K562 (cell line): ENCODE measurements around the gene NDUFS8. TPM values are rescaled to one million over a fixed set of nuclear protein-coding genes. Genes with fewer than 3 reads are reported as not detected.

Source experiments
- CHD4 ChIP-seq: fragments of 200-600 bp; sonication (generic); IDR thresholded peaks from 3 replicates; pipeline ENCODE4 v1.6.1; 2012; ENCODE audit warnings: low read depth, mild to moderate bottlenecking, mixed read lengths, low read length, inconsistent platforms; ENCODE audit not compliant: insufficient read depth, insufficient replicate concordance, poor library complexity, severe bottlenecking
- ETV6 ChIP-seq, 3 experiments: fragments of 150-350 bp in 1 of 3; sonication (generic) in 1 of 3; formaldehyde crosslinking in 1 of 3; IDR thresholded peaks; 2 replicates each; pipeline versions ENCODE4 v1.6.1 to v1.8.0; 2014 to 2022; ENCODE audit warnings: borderline replicate concordance in 2 of 3, low read depth in 2 of 3, antibody characterized with exemption in 1 of 3, low read length in 1 of 3, mild to moderate bottlenecking in 1 of 3, missing genetic modification reagents in 1 of 3
- FOXA1 ChIP-seq: fragments of 450-650 bp; IDR thresholded peaks from 2 replicates; pipeline ENCODE4 v1.6.1; 2016; ENCODE audit warnings: mild to moderate bottlenecking, borderline replicate concordance
- HDAC6 ChIP-seq: IDR thresholded peaks from 2 replicates; pipeline ENCODE4 v1.6.1; 2012; ENCODE audit warnings: low read depth, mild to moderate bottlenecking, control low read depth, inconsistent platforms, low read length, moderate library complexity
- JUND ChIP-seq, 2 experiments: IDR thresholded peaks; 2 replicates in 1 of 2; 3 replicates in 1 of 2; pipeline ENCODE4 v1.6.1; 2011; ENCODE audit warnings: borderline replicate concordance in 2 of 2, low read depth in 2 of 2, low read length in 2 of 2, improper control_type of control experiment in 1 of 2, missing biosample characterization in 1 of 2, missing genetic modification characterization in 1 of 2, missing genetic modification reagents in 1 of 2
- RBFOX2 ChIP-seq: fragments of 200-400 bp; formaldehyde crosslinking; IDR thresholded peaks from 2 replicates; pipeline ENCODE4 v1.6.1; 2017; ENCODE audit warnings: low read depth, mild to moderate bottlenecking, low read length, moderate library complexity
- SOX6 ChIP-seq: fragments of 450-650 bp; IDR thresholded peaks from 2 replicates; pipeline ENCODE4 v1.6.1; 2014; ENCODE audit warnings: mild to moderate bottlenecking
- ZBED1 ChIP-seq: IDR thresholded peaks from 2 replicates; pipeline ENCODE4 v1.6.1; 2014
- ZFP30 ChIP-seq: fragments of 250-450 bp; sonication (Bioruptor Pico); IDR thresholded peaks from 2 replicates; pipeline ENCODE4 v1.8.0; 2022; ENCODE audit warnings: moderate library complexity, mild to moderate bottlenecking, inconsistent platforms, borderline replicate concordance
- polyA plus RNA-seq, 8 experiments: library from polyadenylated mRNA; depleted of rRNA in 4 of 8; stranded (reverse) in 5 of 8; unstranded in 3 of 8; fragments of >200 nt; fragmentation: Nextera tagmentation in 2 of 8; fragmentation: Illumina TruSeq in 1 of 8; extraction: Ambion mirVana in 2 of 8; extraction: Trizol in 1 of 8; gene quantifications; 2 replicates each; pipeline versions ENCODE4 v1.2.1 to v1.2.3, GENCODE V29; 2011 to 2014; ENCODE audit warnings: inconsistent platforms in 1 of 8, missing spikeins in 1 of 8
- total RNA-seq, 7 experiments: library from RNA; depleted of rRNA in 6 of 7; stranded (reverse); fragments of >200 nt in 6 of 7; fragmentation: Illumina TruSeq in 2 of 7; extraction: Trizol in 2 of 7; gene quantifications; 2 replicates each; pipeline versions ENCODE4 v1.2.1 to v1.2.3, GENCODE V29; 2011 to 2021; ENCODE audit warnings: low replicate concordance in 1 of 7
- TF ChIP-seq, protein P1 (sequence below): fragments of 250-450 bp; sonication (Bioruptor Pico); IDR thresholded peaks from 2 replicates; pipeline ENCODE4 v1.8.0; 2021; ENCODE audit warnings: mild to moderate bottlenecking, moderate library complexity
- TF ChIP-seq, protein P2 (sequence below), 2 experiments: fragments of 450-650 bp; IDR thresholded peaks; 2 replicates each; pipeline ENCODE4 v1.6.1; 2016; ENCODE audit warnings: mild to moderate bottlenecking in 2 of 2, borderline replicate concordance in 1 of 2, low read depth in 1 of 2, moderate library complexity in 1 of 2
- TF ChIP-seq, protein P3 (sequence below): sonication (generic); formaldehyde crosslinking; IDR thresholded peaks from 2 replicates; pipeline ENCODE4 v1.8.1; 2023; ENCODE audit warnings: mild to moderate bottlenecking, missing genetic modification reagents

The NDUFS8 gene
- total and polyA plus RNA-seq, 9 of the 15 experiments (the other 6 are each of a cell fraction or from before 2014, with no cell fraction given): 36.5 to 351 (median 101) TPM

- no peak for TF ChIP-seq ETV6 (IDR thresholded peaks at IDR 0.05; ENCODE audit: borderline replicate concordance in 1 of 2, low read depth in 2 of 2, low read length in 1 of 2)
- TF ChIP-seq ETV6 (CRISPR knock-in tag; IDR thresholded peaks at IDR 0.05; ENCODE audit: borderline replicate concordance): no peak
- TF ChIP-seq, protein P1, sequence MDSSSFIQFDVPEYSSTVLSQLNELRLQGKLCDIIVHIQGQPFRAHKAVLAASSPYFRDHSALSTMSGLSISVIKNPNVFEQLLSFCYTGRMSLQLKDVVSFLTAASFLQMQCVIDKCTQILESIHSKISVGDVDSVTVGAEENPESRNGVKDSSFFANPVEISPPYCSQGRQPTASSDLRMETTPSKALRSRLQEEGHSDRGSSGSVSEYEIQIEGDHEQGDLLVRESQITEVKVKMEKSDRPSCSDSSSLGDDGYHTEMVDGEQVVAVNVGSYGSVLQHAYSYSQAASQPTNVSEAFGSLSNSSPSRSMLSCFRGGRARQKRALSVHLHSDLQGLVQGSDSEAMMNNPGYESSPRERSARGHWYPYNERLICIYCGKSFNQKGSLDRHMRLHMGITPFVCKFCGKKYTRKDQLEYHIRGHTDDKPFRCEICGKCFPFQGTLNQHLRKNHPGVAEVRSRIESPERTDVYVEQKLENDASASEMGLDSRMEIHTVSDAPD (CRISPR knock-in tag): no peak
- no peak for TF ChIP-seq ZFP30 (CRISPR knock-in tag)
- TF ChIP-seq HDAC6: no peak
- no peak for TF ChIP-seq ZBED1
- TF ChIP-seq, protein P2, sequence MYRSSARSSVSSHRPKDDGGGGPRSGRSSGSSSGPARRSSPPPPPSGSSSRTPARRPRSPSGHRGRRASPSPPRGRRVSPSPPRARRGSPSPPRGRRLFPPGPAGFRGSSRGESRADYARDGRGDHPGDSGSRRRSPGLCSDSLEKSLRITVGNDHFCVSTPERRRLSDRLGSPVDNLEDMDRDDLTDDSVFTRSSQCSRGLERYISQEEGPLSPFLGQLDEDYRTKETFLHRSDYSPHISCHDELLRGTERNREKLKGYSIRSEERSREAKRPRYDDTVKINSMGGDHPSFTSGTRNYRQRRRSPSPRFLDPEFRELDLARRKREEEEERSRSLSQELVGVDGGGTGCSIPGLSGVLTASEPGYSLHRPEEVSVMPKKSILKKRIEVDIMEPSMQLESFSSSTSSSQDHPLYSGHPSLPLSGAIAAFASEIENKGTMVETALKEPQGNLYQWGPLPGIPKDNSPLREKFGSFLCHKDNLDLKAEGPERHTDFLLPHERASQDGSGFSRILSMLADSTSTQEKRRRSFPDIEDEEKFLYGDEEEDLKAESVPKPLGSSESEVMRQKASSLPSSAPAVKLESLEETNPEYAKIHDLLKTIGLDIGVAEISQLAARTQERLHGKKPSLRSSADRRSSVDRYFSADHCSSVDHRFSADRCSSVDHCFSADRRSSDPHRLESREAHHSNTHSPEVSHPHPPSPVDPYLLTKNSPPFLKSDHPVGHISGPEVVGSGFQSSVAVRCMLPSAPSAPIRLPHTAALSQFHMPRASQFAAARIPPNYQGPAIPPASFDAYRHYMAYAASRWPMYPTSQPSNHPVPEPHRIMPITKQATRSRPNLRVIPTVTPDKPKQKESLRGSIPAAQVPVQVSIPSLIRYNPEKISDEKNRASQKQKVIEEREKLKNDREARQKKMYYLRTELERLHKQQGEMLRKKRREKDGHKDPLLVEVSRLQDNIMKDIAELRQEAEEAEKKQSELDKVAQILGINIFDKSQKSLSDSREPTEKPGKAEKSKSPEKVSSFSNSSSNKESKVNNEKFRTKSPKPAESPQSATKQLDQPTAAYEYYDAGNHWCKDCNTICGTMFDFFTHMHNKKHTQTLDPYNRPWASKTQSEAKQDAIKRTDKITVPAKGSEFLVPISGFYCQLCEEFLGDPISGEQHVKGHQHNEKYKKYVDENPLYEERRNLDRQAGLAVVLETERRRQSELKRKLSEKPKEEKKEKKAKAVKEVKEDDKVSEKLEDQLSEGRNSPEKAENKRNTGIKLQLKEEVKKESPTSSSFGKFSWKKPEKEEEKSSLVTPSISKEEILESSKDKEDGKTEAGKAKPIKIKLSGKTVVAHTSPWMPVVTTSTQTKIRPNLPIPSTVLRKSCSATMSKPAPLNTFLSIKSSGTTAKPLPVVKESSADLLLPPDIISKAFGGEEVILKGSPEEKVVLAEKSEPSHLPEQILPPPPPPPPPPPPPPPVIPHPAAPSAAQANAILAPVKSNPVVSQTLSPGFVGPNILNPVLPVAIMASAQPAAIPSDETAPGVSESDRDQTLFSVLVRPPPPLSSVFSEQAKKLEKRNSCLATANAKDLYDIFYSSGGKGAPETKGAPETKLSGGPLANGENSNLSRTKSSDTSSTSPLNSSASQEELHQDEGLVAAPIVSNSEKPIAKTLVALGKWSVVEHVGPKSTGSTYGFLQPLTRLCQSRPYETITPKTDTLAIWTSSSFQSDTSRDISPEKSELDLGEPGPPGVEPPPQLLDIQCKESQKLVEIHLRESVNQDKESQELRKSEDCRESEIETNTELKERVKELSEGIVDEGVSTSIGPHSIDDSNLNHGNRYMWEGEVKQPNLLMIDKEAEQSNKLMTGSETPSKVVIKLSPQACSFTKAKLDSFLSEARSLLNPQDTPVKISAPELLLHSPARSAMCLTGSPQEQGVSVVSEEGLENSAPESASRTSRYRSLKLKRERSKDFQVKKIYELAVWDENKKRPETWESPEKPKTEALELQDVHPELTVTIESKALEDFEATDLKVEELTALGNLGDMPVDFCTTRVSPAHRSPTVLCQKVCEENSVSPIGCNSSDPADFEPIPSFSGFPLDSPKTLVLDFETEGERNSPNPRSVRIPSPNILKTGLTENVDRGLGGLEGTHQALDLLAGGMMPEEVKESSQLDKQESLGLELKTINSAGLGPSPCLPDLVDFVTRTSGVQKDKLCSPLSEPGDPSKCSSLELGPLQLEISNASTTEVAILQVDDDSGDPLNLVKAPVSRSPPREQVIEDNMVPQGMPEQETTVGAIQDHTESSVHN (IDR thresholded peaks at IDR 0.05; ENCODE audit: borderline replicate concordance in 1 of 2, low read depth in 1 of 2): no peak
- no peak for TF ChIP-seq JUND (IDR thresholded peaks at IDR 0.05; ENCODE audit: borderline replicate concordance, low read depth, low read length)
- TF ChIP-seq JUND (tag; IDR thresholded peaks at IDR 0.05; ENCODE audit: borderline replicate concordance, low read depth, low read length): no peak; the same call in 2 of the 3 replicates
- TF ChIP-seq RBFOX2: peak; percentile 91
- peak; percentile 97 for TF ChIP-seq CHD4
- TF ChIP-seq, protein P3, sequence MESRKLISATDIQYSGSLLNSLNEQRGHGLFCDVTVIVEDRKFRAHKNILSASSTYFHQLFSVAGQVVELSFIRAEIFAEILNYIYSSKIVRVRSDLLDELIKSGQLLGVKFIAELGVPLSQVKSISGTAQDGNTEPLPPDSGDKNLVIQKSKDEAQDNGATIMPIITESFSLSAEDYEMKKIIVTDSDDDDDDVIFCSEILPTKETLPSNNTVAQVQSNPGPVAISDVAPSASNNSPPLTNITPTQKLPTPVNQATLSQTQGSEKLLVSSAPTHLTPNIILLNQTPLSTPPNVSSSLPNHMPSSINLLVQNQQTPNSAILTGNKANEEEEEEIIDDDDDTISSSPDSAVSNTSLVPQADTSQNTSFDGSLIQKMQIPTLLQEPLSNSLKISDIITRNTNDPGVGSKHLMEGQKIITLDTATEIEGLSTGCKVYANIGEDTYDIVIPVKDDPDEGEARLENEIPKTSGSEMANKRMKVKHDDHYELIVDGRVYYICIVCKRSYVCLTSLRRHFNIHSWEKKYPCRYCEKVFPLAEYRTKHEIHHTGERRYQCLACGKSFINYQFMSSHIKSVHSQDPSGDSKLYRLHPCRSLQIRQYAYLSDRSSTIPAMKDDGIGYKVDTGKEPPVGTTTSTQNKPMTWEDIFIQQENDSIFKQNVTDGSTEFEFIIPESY (CRISPR knock-in tag): no peak
- no peak for TF ChIP-seq FOXA1
- TF ChIP-seq SOX6: peak; percentile 17; the same call in 1 of the 2 replicates
These were observed 8.4 kb downstream of the NDUFS8 start, which contains the start of gene TCIRG1 (continued) for GRCh38 chr11:68038718-68039525.
